HG02943 (cell line): ENCODE data around the gene DUSP16.
A peak's percentile ranks its signal among the peaks of the same experiment; 100 is the strongest.
"Not testable (repeated sequence)": the region's sequence is repeated elsewhere in the genome, so short reads cannot be mapped to it uniquely, and the experiment has no call there.

Experiments used
- ATAC-seq: cut with Tn5 transposase; IDR thresholded peaks from one replicate; pipeline ENCODE4 v1.9.1; 2021; ENCODE audit warnings: mild to moderate bottlenecking, low read depth, moderate library complexity; ENCODE audit not compliant: unreplicated experiment

Gene DUSP16

DNA sequence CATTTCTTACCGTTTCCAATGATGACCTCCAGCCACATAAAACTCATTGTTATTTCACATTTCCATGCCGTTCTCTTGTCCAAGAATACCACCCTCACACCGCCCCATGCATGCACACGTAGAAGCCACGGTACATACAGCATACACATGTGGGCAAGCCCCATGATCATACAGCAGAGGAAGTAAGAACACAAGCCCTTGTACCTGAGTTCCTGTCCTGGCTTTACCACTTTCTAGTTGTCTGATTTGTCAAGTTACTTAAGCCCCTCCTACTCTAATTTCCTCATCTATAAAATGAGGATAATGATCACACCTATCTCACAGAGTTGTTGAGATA, 59.9 kb downstream of the DUSP16 start:
- no peak for ATAC-seq

- ATAC-seq: not testable (repeated sequence)
Measured at GRCh38 chr12:12502130-12502814, 60.4 kb downstream of the DUSP16 start.

DNA sequence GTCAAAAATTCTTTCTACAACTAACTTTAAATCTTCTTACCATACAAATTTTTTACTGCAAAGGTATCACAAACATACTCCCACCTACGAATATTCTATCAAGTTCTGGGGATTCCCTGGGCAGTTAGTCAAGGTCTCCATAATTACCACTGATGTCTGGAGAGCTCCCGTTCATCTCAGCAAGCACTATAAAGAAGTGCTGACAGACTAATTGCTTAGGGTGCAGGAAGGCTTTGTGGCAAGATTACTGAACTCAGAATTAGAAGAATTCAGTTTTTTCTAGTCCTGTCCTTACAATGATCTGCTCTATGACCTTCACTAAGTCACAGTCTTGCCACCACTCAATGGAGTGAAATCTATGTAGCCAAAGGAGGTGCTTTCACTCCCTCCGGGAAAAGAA, 61.5 kb downstream of the DUSP16 start:
- ATAC-seq: no peak

DNA sequence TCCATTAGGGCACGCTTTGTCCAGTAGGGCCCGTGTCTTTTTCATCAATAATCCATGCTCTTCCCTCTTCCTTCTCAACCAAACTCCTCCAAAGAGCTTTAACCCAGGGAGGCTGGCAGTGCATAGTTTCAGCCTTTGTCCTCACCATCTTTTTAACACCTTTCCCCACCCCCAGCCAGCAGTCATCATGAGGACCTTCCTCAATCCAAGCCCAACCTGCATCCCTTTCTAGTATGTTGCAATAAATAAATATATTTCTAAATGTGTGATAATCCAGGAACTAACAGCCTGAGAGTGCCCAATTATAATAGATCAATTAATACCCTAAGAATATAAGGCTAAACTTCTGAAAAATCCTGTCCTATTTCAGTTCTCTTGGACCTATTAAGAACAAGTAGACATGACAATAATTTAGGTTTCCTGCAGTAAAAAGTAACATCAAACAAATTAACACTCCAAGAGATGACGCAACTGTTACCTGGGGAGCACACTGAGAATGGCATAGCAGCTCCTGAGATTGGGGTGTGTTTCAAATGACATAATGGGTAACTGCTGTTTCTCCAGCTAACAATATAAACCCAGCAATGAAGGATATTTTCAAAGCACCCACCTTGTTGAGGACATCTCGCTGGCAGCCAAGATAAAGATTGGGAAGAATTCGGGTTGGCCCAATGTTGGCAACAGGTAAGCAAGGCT, 62.6 kb downstream of the DUSP16 start:
- ATAC-seq: no peak

- ATAC-seq: no peak
Measured at GRCh38 chr12:12498210-12498609, 64.5 kb downstream of the DUSP16 start.

GRCh38 chr12:12495536-12495935, 67.1 kb downstream of the DUSP16 start:
- no peak for ATAC-seq

DNA sequence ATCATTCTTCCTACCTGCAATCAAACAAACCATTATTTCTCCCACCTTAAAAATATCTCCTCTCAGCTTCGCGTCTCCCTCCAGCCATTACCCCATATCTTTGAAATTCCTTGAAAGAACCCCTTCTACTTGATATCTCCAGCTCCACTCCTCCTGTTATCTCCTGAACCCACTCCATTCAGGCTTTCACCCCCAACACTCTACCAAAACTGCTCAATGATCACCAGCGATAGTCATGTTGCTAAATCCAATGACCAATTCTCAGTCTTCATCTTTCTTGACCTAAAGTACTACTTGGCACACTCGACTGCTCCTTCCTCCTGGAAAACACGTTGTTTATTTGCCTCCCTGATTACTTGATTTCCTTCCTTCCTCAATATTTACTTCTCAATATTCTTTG, 70.1 kb downstream of the DUSP16 start:
- ATAC-seq: no peak

- no peak for ATAC-seq
Measured at GRCh38 chr12:12491606-12492005, 71.1 kb downstream of the DUSP16 start.

- no peak for ATAC-seq
Measured at GRCh38 chr12:12488823-12489550, 73.7 kb downstream of the DUSP16 start.

- no peak for ATAC-seq
Measured at GRCh38 chr12:12488296-12488695, 74.4 kb downstream of the DUSP16 start.

DNA sequence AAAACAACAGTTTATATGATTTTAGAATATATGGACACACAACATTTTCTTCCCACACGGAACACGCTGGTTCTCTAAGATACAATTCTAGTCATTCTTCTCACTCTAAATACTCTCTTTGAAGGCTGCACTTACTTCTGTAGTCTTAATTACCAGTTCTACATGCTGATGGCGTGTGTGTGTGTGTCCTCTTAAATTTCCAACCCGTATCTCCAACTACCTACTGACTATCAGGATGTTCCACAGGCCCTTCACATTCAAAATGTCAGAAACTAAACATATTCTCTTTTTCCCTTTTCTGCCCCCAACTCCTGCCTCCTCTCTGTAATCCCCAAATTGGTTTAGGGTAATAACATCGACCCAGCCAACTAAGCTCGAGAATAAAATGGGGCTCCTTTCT, 75.2 kb downstream of the DUSP16 start:
- no peak for ATAC-seq

DNA sequence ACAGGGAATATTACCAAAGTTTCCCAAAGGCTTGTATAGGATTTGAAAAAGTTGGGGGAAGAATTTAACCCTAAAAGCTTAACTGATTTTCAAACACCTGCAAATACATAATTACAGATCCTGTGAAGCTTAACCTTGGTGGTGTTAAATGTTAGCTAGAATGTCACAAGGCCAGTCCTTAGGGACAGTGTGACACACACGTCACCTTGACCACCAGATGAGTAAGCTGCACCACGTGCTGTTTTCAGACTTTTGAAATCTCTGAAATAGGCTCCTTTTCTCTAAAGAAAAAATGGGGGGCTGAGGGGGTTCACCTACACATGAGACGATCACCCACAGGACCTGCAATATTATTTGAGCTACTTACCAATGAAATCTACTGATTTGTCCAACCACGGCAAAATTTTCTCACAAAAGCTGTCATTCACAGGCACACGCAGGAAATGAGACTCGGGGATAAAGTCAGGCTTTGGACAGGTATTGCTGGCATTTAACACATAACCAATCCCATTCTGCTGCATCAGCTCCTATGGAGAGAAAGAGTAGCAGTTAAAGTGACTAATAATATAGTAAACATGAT, 75.9 kb downstream of the DUSP16 start:
- ATAC-seq: peak; percentile 67

- no peak for ATAC-seq
Measured at GRCh38 chr12:12483438-12483837, 79.2 kb downstream of the DUSP16 start.

DNA sequence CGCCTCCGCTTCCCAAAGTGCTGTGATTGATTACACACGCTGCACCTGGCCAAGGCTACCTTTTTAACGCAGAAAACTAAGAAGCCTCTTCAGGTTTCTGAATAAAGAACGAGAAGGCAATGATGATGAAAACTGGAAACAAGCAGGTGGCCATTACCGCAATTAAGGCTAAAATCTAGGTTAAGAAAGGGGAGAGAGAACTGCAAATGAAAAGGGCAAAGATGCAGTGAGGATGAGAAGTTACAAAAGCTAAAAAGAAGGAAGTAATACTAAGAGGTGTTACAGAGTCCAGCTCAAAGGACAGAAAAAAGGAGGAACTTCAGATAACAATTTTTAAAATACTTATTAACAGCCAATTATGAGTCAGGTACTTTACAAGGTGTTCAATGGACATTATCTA, 79.7 kb downstream of the DUSP16 start:
- peak; percentile 50 for ATAC-seq

GRCh38 chr12:12482150-12482761, 80.4 kb downstream of the DUSP16 start:
- no peak for ATAC-seq

GRCh38 chr12:12481631-12482030, 81.0 kb downstream of the DUSP16 start:
- no peak for ATAC-seq

DNA sequence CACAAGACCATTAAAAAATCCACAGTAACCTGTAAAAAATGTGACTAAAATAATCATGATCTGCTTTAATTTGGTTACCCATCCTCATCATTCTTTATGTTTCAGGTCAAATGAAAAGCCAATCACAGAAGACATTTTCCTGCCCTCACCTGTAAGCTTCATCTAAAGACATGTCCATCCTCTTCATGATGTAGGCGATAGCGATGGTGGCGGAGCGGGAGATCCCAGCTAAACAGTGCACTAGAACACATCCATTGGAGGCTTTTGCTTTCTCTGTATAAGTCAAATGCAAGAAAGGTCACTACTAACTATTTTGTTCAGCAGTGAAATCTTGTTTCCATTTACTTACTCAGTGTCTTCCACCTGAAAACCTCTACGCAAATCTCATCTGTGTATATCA, 82.6 kb downstream of the DUSP16 start:
- ATAC-seq: no peak

DNA sequence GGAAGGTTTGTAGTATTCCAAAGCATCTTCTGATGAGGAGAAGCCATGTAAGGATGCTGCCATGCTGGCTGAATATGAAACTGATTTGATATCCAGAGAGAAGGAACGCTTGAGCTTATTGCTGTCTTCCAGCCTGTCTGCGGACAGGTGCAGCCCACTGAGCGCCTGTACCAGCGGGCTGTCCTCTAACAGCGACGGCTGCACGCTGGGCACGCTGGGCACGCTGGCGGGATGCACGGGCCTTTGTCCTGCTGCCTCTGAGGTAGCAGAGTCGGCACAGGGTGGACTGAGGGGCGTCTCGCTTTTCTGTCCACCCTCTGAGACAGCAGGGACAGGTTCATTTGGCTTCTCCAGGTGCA, 85.2 kb downstream of the DUSP16 start:
- no peak for ATAC-seq

- no peak for ATAC-seq
Measured at GRCh38 chr12:12476857-12477531, 85.7 kb downstream of the DUSP16 start.
